ENCODE results near the gene C1orf185. TPM values are rescaled to one million over a fixed set of nuclear protein-coding genes. Genes with fewer than 3 reads are reported as not detected.

C1orf185 gene
- total and polyA plus RNA-seq, 2 of the 4 experiments (the other 2 are of a cell fraction) = not detected

- H3K9me1 ChIP-seq (ENCODE audit: insufficient read depth, low read length) = no peaks in the 10 kb centered on the region
- intact Hi-C loops (cut with micrococcal nuclease) = no loop called here
- ATAC-seq (ENCODE audit: low read depth) (no peak), DNase-seq (no peak)
- no peak overlapping the region for H2AK5ac ChIP-seq (ENCODE audit: low read depth, low read length)
- H3K14ac ChIP-seq (replicated peaks; ENCODE audit: low read depth, low read length) = no peak overlapping the region
- no peak overlapping the region for H2AK9ac ChIP-seq (replicated peaks; ENCODE audit: low read depth, low read length, poor library complexity)
- no peak overlapping the region for H2BK120ac ChIP-seq (ENCODE audit: low read depth, low read length)
- no peak overlapping the region for H3K4me2 ChIP-seq (ENCODE audit: low read depth, low read length)
- dilution Hi-C loops (cut with HindIII; ENCODE audit: low sequenced_read_pairs, unreplicated experiment) = no loop called here
- no peaks in the 10 kb centered on the region; the same call in 1 of the 2 replicates for H3K27me3 ChIP-seq (ENCODE audit: control insufficient read depth, insufficient read depth, low read length)
- H3K4me3 ChIP-seq (ENCODE audit: insufficient read depth, low read depth, low read length) = no peak overlapping the region
- no peak overlapping the region for H3K4ac ChIP-seq (ENCODE audit: low read depth, low read length)
- H2BK5ac ChIP-seq (ENCODE audit: low read depth, low read length, poor library complexity, severe bottlenecking) = no peak overlapping the region
- H3K9ac ChIP-seq (ENCODE audit: low read depth, low read length) = no peak overlapping the region
- ChIA-PET POLR2A (ENCODE audit: unreplicated experiment) (no interaction called here), CTCF (no interaction called here)
- no TSS peak for BruUV-seq (replicated peaks)
- no peaks in the 10 kb centered on the region for H3K36me3 ChIP-seq (ENCODE audit: control insufficient read depth, insufficient read depth, low read length)
- H3K27ac ChIP-seq (ENCODE audit: insufficient read depth, low read length) = no peak overlapping the region
- no peak overlapping the region for H3K23ac ChIP-seq (ENCODE audit: low read depth, low read length)
- H3K56ac ChIP-seq (ENCODE audit: extremely low read depth, insufficient read depth, low read length) = no peak overlapping the region
- TF ChIP-seq USF2 (IDR thresholded peaks at IDR 0.05; ENCODE audit: low read depth, low read length) = no peak
- peaks cover 4% of the 10 kb centered on the region for H3K9me3 ChIP-seq (ENCODE audit: control insufficient read depth, insufficient read depth, low read length)
- H4K91ac ChIP-seq (ENCODE audit: insufficient read depth, low read depth, low read length) = no peak overlapping the region
- no peaks in the 10 kb centered on the region for H3K4me1 ChIP-seq (ENCODE audit: control insufficient read depth, insufficient read depth, low read length)
- H2BK20ac ChIP-seq (ENCODE audit: low read depth, low read length) = no peak overlapping the region
- in situ Hi-C loops (cut with MboI; ENCODE audit: low sequenced_read_pairs) = no loop called here
- WGBS, 2 experiments (ENCODE audit: extremely low coverage in 2 of 2, insufficient read length in 1 of 2) = no CpG with 5 or more reads among the region's 1 CpG
- no peak overlapping the region for H2BK15ac ChIP-seq (ENCODE audit: low read depth, low read length)
- no peak overlapping the region for H4K8ac ChIP-seq (ENCODE audit: low read depth in 2 of 2, low read length in 2 of 2)
- H4K20me1 ChIP-seq (ENCODE audit: insufficient read depth, low read length) = no peaks in the 10 kb centered on the region
- H3K18ac ChIP-seq (ENCODE audit: low read depth, low read length) = no peak overlapping the region
- no peaks in the 10 kb centered on the region for H3K79me1 ChIP-seq (ENCODE audit: low read depth in 1 of 2, low read length in 2 of 2)
- no peak overlapping the region for H4K5ac ChIP-seq (ENCODE audit: low read depth, low read length)
- no peak overlapping the region for H2AFZ ChIP-seq (replicated peaks; ENCODE audit: low read length, poor library complexity)
Observed at GRCh38 chr1:51156752-51157151, 54.7 kb downstream of the C1orf185 start.
